Astrocyte of the cerebellum (primary cell): Measurements from ENCODE around the gene UBE2O.

Source experiments
- DNase-seq: peaks from one replicate; pipeline ENCODE4 v3.0.0-alpha.2; 2011; ENCODE audit warnings: low read depth
- H3K4me3 ChIP-seq: 2 replicates; pipeline ENCODE4 v1.5.1; 2011; ENCODE audit warnings: mild to moderate bottlenecking, low read depth, low read length, moderate library complexity
- CTCF ChIP-seq: IDR thresholded peaks from 2 replicates; pipeline ENCODE4 v1.5.1; 2012; ENCODE audit warnings: low read length, low read depth, moderate library complexity, mild to moderate bottlenecking; ENCODE audit errors: missing control alignments
- in situ Hi-C: cut with HindIII; loops from 2 replicates; pipeline ENCODE4 v1.10.0; 2017; ENCODE audit warnings: low sequenced_read_pairs

The UBE2O gene

GRCh38 chr17:76440751-76441362 is 12.1 kb downstream of the UBE2O start:
- no peak overlapping the region for H3K4me3 ChIP-seq
- no peak for TF ChIP-seq CTCF
- DNase-seq, result no peak
- in situ Hi-C loops, result no loop called here

- DNase-seq, result no peak
- TF ChIP-seq CTCF, result no peak
- H3K4me3 ChIP-seq, result no peak overlapping the region
- in situ Hi-C loops, result no loop called here
Measured at GRCh38 chr17:76439314-76439928, 13.5 kb downstream of the UBE2O start.

- DNase-seq, result no peak
- no peak for TF ChIP-seq CTCF
- in situ Hi-C loops, result no loop called here
- no peak overlapping the region for H3K4me3 ChIP-seq
Measured at GRCh38 chr17:76438906-76439305, 14.0 kb downstream of the UBE2O start.

GRCh38 chr17:76437467-76438402 is 15.2 kb downstream of the UBE2O start:
- TF ChIP-seq CTCF, result no peak
- in situ Hi-C loops, result no loop called here
- H3K4me3 ChIP-seq, result no peak overlapping the region
- no peak for DNase-seq

GRCh38 chr17:76435751-76436150 is 17.2 kb downstream of the UBE2O start:
- in situ Hi-C loops, result no loop called here
- no peak for DNase-seq
- TF ChIP-seq CTCF, result no peak
- no peak overlapping the region for H3K4me3 ChIP-seq

- no peak for TF ChIP-seq CTCF
- in situ Hi-C loops, result no loop called here
- H3K4me3 ChIP-seq, result no peak overlapping the region
- DNase-seq, result no peak
Measured at GRCh38 chr17:76434870-76435269, 18.1 kb downstream of the UBE2O start.
